CD4-positive, alpha-beta memory T cell (primary cell): ENCODE results near the gene TEAD1. TPM values are rescaled to one million over a fixed set of nuclear protein-coding genes. Genes with fewer than 3 reads are reported as not detected.

Source experiments
- CTCF ChIA-PET: fragments of 350-600 bp; sonication (Branson Sonifier 250); formaldehyde crosslinking; loops from one replicate; lab custom pipeline; 2021; ENCODE audit warnings: inconsistent platforms; ENCODE audit not compliant: partially characterized antibody; lab: Charles Lee
- POLR2A ChIA-PET: fragments of 350-600 bp; sonication (Branson Sonifier 250); formaldehyde crosslinking; loops from one replicate; lab custom pipeline; 2021; ENCODE audit not compliant: partially characterized antibody; lab: Charles Lee
- DNase-seq, 5 donors: peaks; one replicate each; pipeline versions ENCODE4 v3.0.0 to v3.0.0-alpha.2; 2020 to 2022; ENCODE audit warnings: mixed read lengths in 1 of 5
- H3K27ac ChIP-seq: one replicate; pipeline ENCODE4 v1.7.0; 2013; ENCODE audit warnings: low read depth, low read length
- H3K27me3 ChIP-seq: 2 replicates; pipeline ENCODE4 v1.7.0; 2013; ENCODE audit warnings: mild to moderate bottlenecking, low read length, moderate library complexity; ENCODE audit not compliant: insufficient read depth
- H3K36me3 ChIP-seq: 2 replicates; pipeline ENCODE4 v1.7.0; 2013; ENCODE audit warnings: mild to moderate bottlenecking, low read length, moderate library complexity; ENCODE audit not compliant: insufficient read depth
- H3K4me1 ChIP-seq: 2 replicates; pipeline ENCODE4 v1.7.0; 2013; ENCODE audit warnings: mild to moderate bottlenecking, low read length, moderate library complexity; ENCODE audit not compliant: insufficient read depth
- H3K4me3 ChIP-seq, 2 donors: one replicate each; pipeline ENCODE4 v1.7.0; 2013; ENCODE audit warnings: low read length in 2 of 2, mild to moderate bottlenecking in 1 of 2
- H3K9me3 ChIP-seq, 2 donors: one replicate each; pipeline ENCODE4 v1.7.0; 2013; ENCODE audit warnings: low read length in 2 of 2, control low read depth in 1 of 2; ENCODE audit not compliant: control insufficient read depth in 1 of 2
- H3K27ac Mint-ChIP-seq, 7 donors: one replicate each; pipeline ENCODE4 v1.8.0; 2020 to 2021; ENCODE audit warnings: mixed read lengths in 7 of 7, mild to moderate bottlenecking in 6 of 7, inconsistent platforms in 3 of 7, moderate library complexity in 3 of 7
- H3K27me3 Mint-ChIP-seq, 2 donors: one replicate each; pipeline ENCODE4 v1.8.0; 2020 to 2021; ENCODE audit warnings: mixed read lengths in 2 of 2
- H3K36me3 Mint-ChIP-seq, 2 donors: one replicate each; pipeline ENCODE4 v1.8.0; 2020 to 2021; ENCODE audit warnings: mixed read lengths in 2 of 2, inconsistent platforms in 1 of 2, mild to moderate bottlenecking in 1 of 2
- H3K4me1 Mint-ChIP-seq, 4 donors: one replicate each; pipeline ENCODE4 v1.8.0; 2020 to 2021; ENCODE audit warnings: mixed read lengths in 4 of 4, mild to moderate bottlenecking in 1 of 4
- H3K4me3 Mint-ChIP-seq, 8 donors: one replicate each; pipeline ENCODE4 v1.8.0; 2020 to 2021; ENCODE audit warnings: mixed read lengths in 8 of 8, mild to moderate bottlenecking in 7 of 8, moderate library complexity in 6 of 8, inconsistent platforms in 3 of 8
- H3K9me3 Mint-ChIP-seq, 8 donors: one replicate each; pipeline ENCODE4 v1.8.0; 2020 to 2021; ENCODE audit warnings: mixed read lengths in 8 of 8, mild to moderate bottlenecking in 5 of 8, inconsistent platforms in 3 of 8, moderate library complexity in 1 of 8
- intact Hi-C: fragments of 100-400 bp; cut with micrococcal nuclease; formaldehyde crosslinking; loops from one replicate; pipeline ENCODE4 v1.15.1; 2023
- polyA plus RNA-seq, 2 donors: library from polyadenylated mRNA; unstranded; fragments of 300-500 nt; fragmentation: Illumina TruSeq; gene quantifications; one replicate each; pipeline ENCODE4 v1.2.3, GENCODE V29; 2021
- total RNA-seq, 2 experiments: library from RNA; stranded (reverse); gene quantifications; one replicate each; pipeline ENCODE4 v1.2.3, GENCODE V29; 2021

TEAD1 gene
- total and polyA plus RNA-seq, 4 experiments from 2014 or later: 0.15 to 1.1 (median 0.52) TPM; not detected in 1

- Mint-ChIP-seq H3K36me3 (no peaks in the 10 kb centered on the region), H3K9me3 (no peaks in the 10 kb centered on the region), H3K4me3 (no peak overlapping the region), H3K27me3 (peaks cover 11 to 19% of the 10 kb centered on the region in 2 donors), H3K27ac (no peak overlapping the region), H3K4me1 (no peaks in the 10 kb centered on the region)
- intact Hi-C loops: no loop called here
- DNase-seq: no peak
- no peaks in the 10 kb centered on the region for H3K36me3 ChIP-seq
- no peak overlapping the region for H3K27ac ChIP-seq
- no peaks in the 10 kb centered on the region for H3K27me3 ChIP-seq
- POLR2A ChIA-PET: no interaction called here
- H3K9me3 ChIP-seq: no peaks in the 10 kb centered on the region
- H3K4me3 ChIP-seq: no peak overlapping the region
- no peaks in the 10 kb centered on the region for H3K4me1 ChIP-seq
- CTCF ChIA-PET: no interaction called here
These were observed 90.1 kb downstream of the TEAD1 start for GRCh38 chr11:12764187-12764914.

GRCh38 chr11:12765428-12765827 is 91.2 kb downstream of the TEAD1 start:
- CTCF ChIA-PET: no interaction called here
- no peak for DNase-seq
- Mint-ChIP-seq H3K36me3 (no peaks in the 10 kb centered on the region), H3K4me1 (no peaks in the 10 kb centered on the region), H3K27me3 (peaks cover 11 to 14% of the 10 kb centered on the region in 2 donors), H3K27ac (no peak overlapping the region), H3K9me3 (no peaks in the 10 kb centered on the region), H3K4me3 (no peak overlapping the region)
- Histone ChIP-seq H3K4me1 (no peaks in the 10 kb centered on the region), H3K36me3 (no peaks in the 10 kb centered on the region), H3K27ac (no peak overlapping the region), H3K4me3 (no peak overlapping the region), H3K9me3 (no peaks in the 10 kb centered on the region), H3K27me3 (no peaks in the 10 kb centered on the region)
- intact Hi-C loops: no loop called here
- POLR2A ChIA-PET: no interaction called here

- Histone ChIP-seq H3K27me3 (no peaks in the 10 kb centered on the region), H3K4me3 (no peak overlapping the region), H3K36me3 (no peaks in the 10 kb centered on the region), H3K9me3 (no peaks in the 10 kb centered on the region), H3K4me1 (no peaks in the 10 kb centered on the region), H3K27ac (no peak overlapping the region)
- Mint-ChIP-seq H3K4me3 (no peak overlapping the region), H3K9me3 (no peaks in the 10 kb centered on the region), H3K36me3 (no peaks in the 10 kb centered on the region), H3K27ac (no peak overlapping the region), H3K27me3 (peaks cover 8 to 9% of the 10 kb centered on the region in 2 donors), H3K4me1 (peaks cover 0 to 2% (median 0%) of the 10 kb centered on the region in 4 donors)
- intact Hi-C loops: no loop called here
- POLR2A ChIA-PET: no interaction called here
- DNase-seq: no peak
- CTCF ChIA-PET: no interaction called here
These were observed 92.8 kb downstream of the TEAD1 start for GRCh38 chr11:12767027-12767426.

- Histone ChIP-seq H3K9me3 (no peaks in the 10 kb centered on the region), H3K36me3 (no peaks in the 10 kb centered on the region), H3K4me3 (no peak overlapping the region), H3K4me1 (no peaks in the 10 kb centered on the region), H3K27me3 (no peaks in the 10 kb centered on the region), H3K27ac (no peak overlapping the region)
- no peak for DNase-seq
- no peaks in the 10 kb centered on the region for H3K36me3 Mint-ChIP-seq
- POLR2A ChIA-PET: no interaction called here
- H3K27me3 Mint-ChIP-seq: peaks cover 7 to 9% of the 10 kb centered on the region in 2 donors
- CTCF ChIA-PET: no interaction called here
- intact Hi-C loops: no loop called here
- H3K4me3 Mint-ChIP-seq: no peak overlapping the region
- no peaks in the 10 kb centered on the region for H3K9me3 Mint-ChIP-seq
- H3K27ac Mint-ChIP-seq: no peak overlapping the region
- peaks cover 0 to 4% (median 0%) of the 10 kb centered on the region in 4 donors for H3K4me1 Mint-ChIP-seq
These were observed 93.4 kb downstream of the TEAD1 start for GRCh38 chr11:12767577-12767976.

GRCh38 chr11:12768726-12769673 is 94.8 kb downstream of the TEAD1 start:
- Mint-ChIP-seq H3K27me3 (peaks cover 7 to 8% of the 10 kb centered on the region in 2 donors), H3K9me3 (no peaks in the 10 kb centered on the region), H3K27ac (no peak overlapping the region), H3K36me3 (no peaks in the 10 kb centered on the region), H3K4me1 (peaks cover 0 to 4% (median 0%) of the 10 kb centered on the region in 4 donors), H3K4me3 (no peak overlapping the region)
- H3K4me1 ChIP-seq: no peaks in the 10 kb centered on the region
- CTCF ChIA-PET: no interaction called here
- no peaks in the 10 kb centered on the region for H3K27me3 ChIP-seq
- no peak for DNase-seq
- POLR2A ChIA-PET: no interaction called here
- H3K4me3 ChIP-seq: no peak overlapping the region
- intact Hi-C loops: no loop called here
- no peak overlapping the region for H3K27ac ChIP-seq
- H3K9me3 ChIP-seq: no peaks in the 10 kb centered on the region
- no peaks in the 10 kb centered on the region for H3K36me3 ChIP-seq

- Histone ChIP-seq H3K9me3 (no peaks in the 10 kb centered on the region), H3K4me3 (no peak overlapping the region), H3K36me3 (no peaks in the 10 kb centered on the region), H3K27me3 (no peaks in the 10 kb centered on the region), H3K4me1 (no peaks in the 10 kb centered on the region), H3K27ac (no peak overlapping the region)
- no peak for DNase-seq
- no peaks in the 10 kb centered on the region for H3K9me3 Mint-ChIP-seq
- H3K4me3 Mint-ChIP-seq: no peak overlapping the region
- peaks cover 0 to 4% (median 0%) of the 10 kb centered on the region in 4 donors for H3K4me1 Mint-ChIP-seq
- no peaks in the 10 kb centered on the region for H3K36me3 Mint-ChIP-seq
- intact Hi-C loops: no loop called here
- ChIA-PET POLR2A (no interaction called here), CTCF (no interaction called here)
- H3K27ac Mint-ChIP-seq: no peak overlapping the region
- peaks cover 8% of the 10 kb centered on the region in 2 donors for H3K27me3 Mint-ChIP-seq
These were observed 95.7 kb downstream of the TEAD1 start for GRCh38 chr11:12769834-12770345.

- Histone ChIP-seq H3K4me1 (no peaks in the 10 kb centered on the region), H3K36me3 (no peaks in the 10 kb centered on the region), H3K27me3 (no peaks in the 10 kb centered on the region), H3K27ac (no peak overlapping the region), H3K4me3 (no peak overlapping the region), H3K9me3 (no peaks in the 10 kb centered on the region)
- no peak for DNase-seq
- Mint-ChIP-seq H3K27me3 (peaks cover 9 to 10% of the 10 kb centered on the region in 2 donors), H3K4me1 (peaks cover 0 to 4% (median 0%) of the 10 kb centered on the region in 4 donors), H3K36me3 (no peaks in the 10 kb centered on the region), H3K27ac (no peak overlapping the region), H3K9me3 (no peaks in the 10 kb centered on the region), H3K4me3 (no peak overlapping the region)
- ChIA-PET CTCF (no interaction called here), POLR2A (no interaction called here)
- intact Hi-C loops: no loop called here
These were observed 96.2 kb downstream of the TEAD1 start for GRCh38 chr11:12770435-12770834.
